HG02885 (cell line): Measurements from ENCODE around the gene F2RL2.

Experiments used
- ATAC-seq: cut with Tn5 transposase; IDR thresholded peaks from one replicate; pipeline ENCODE4 v1.9.1; 2021; ENCODE audit warnings: mild to moderate bottlenecking; ENCODE audit not compliant: unreplicated experiment, poor library complexity

F2RL2 gene

GRCh38 chr5:76622973-76623596, at the start of gene F2RL2:
Gene F2RL2 (minus strand): TSS chr5:76623403. CDS start chr5:76623230, 173 bp downstream.
- ATAC-seq: no peak

- ATAC-seq: no peak
These were observed 49.0 kb upstream of the F2RL2 start for GRCh38 chr5:76672242-76672641.

- no peak for ATAC-seq
These were observed 47.3 kb upstream of the F2RL2 start for GRCh38 chr5:76670508-76670907.

- no peak for ATAC-seq
These were observed 46.0 kb upstream of the F2RL2 start for GRCh38 chr5:76669245-76669644.

- no peak for ATAC-seq
These were observed 44.3 kb upstream of the F2RL2 start for GRCh38 chr5:76667495-76667894.

GRCh38 chr5:76664079-76664478, 40.9 kb upstream of the F2RL2 start:
- no peak for ATAC-seq

- no peak for ATAC-seq
These were observed 40.4 kb upstream of the F2RL2 start for GRCh38 chr5:76663573-76663972.

GRCh38 chr5:76662521-76662920, 39.3 kb upstream of the F2RL2 start:
- no peak for ATAC-seq

- no peak for ATAC-seq
These were observed 37.2 kb upstream of the F2RL2 start for GRCh38 chr5:76660360-76660759.

GRCh38 chr5:76657683-76658311, 34.6 kb upstream of the F2RL2 start:
- ATAC-seq: no peak

- no peak for ATAC-seq
These were observed 33.9 kb upstream of the F2RL2 start for GRCh38 chr5:76657091-76657490.

GRCh38 chr5:76652809-76653414, 29.7 kb upstream of the F2RL2 start:
- ATAC-seq: no peak

- no peak for ATAC-seq
These were observed 25.9 kb upstream of the F2RL2 start for GRCh38 chr5:76649140-76649539.

- ATAC-seq: no peak
These were observed 20.2 kb upstream of the F2RL2 start for GRCh38 chr5:76643371-76643770.

- ATAC-seq: no peak
These were observed 19.3 kb upstream of the F2RL2 start for GRCh38 chr5:76642390-76643040.

- ATAC-seq: no peak
These were observed 18.4 kb upstream of the F2RL2 start for GRCh38 chr5:76641514-76642120.

- ATAC-seq: no peak
These were observed 15.3 kb upstream of the F2RL2 start for GRCh38 chr5:76638479-76638878.

- ATAC-seq: no peak
These were observed 14.3 kb upstream of the F2RL2 start for GRCh38 chr5:76637490-76637889.

- ATAC-seq: no peak
These were observed 11.5 kb upstream of the F2RL2 start for GRCh38 chr5:76634661-76635060.

GRCh38 chr5:76626738-76627137, 3.5 kb upstream of the F2RL2 start:
- no peak for ATAC-seq
